Limb (tissue), 2 donors: ENCODE results near the gene CEP41.
A peak's percentile ranks its signal among the peaks of the same experiment; 100 is the strongest.
"Not testable (repeated sequence)": the region's sequence is repeated elsewhere in the genome, so short reads cannot be mapped to it uniquely, and the experiment has no call there.

ENCODE experiments used
- DNase-seq, 2 donors: peaks; one replicate each; pipeline ENCODE4 v3.0.0-alpha.2; 2016; ENCODE audit errors: extremely low spot score in 2 of 2

The CEP41 gene

GRCh38 chr7:130387628-130388403 lies 53.0 kb downstream of the CEP41 start:
- DNase-seq: no peak

GRCh38 chr7:130387306-130387627 lies 53.5 kb downstream of the CEP41 start:
- DNase-seq: no peak

GRCh38 chr7:130386876-130387275 lies 53.9 kb downstream of the CEP41 start:
- DNase-seq: no peak

- peak in 1 of 2 donors; percentile 25 for DNase-seq
Measured at GRCh38 chr7:130385600-130386066, 55.2 kb downstream of the CEP41 start.

- DNase-seq: peak in 1 of 2 donors; percentile 19
Measured at GRCh38 chr7:130384841-130385599, 55.8 kb downstream of the CEP41 start.

GRCh38 chr7:130384371-130384801 lies 56.4 kb downstream of the CEP41 start:
- no peak for DNase-seq

GRCh38 chr7:130383187-130383980 lies 57.4 kb downstream of the CEP41 start:
- DNase-seq: peak in 1 of 2 donors; percentile 18

- peak in 1 of 2 donors; percentile 26 for DNase-seq
Measured at GRCh38 chr7:130381468-130382312, 59.1 kb downstream of the CEP41 start.

GRCh38 chr7:130380861-130381455 lies 59.9 kb downstream of the CEP41 start:
- DNase-seq: peak in 1 of 2 donors; percentile 23

GRCh38 chr7:130379921-130380860 lies 60.6 kb downstream of the CEP41 start, which contains the start of gene CPA1:
TSS of gene CPA1 (plus strand) at chr7:130380494. CDS start at chr7:130380521, 27 bp downstream.
- DNase-seq: peak; percentile 28 to 42

GRCh38 chr7:130379532-130379920 lies 61.3 kb downstream of the CEP41 start:
- peak in 1 of 2 donors; percentile 30 for DNase-seq

GRCh38 chr7:130379019-130379418 lies 61.8 kb downstream of the CEP41 start:
- DNase-seq: no peak

GRCh38 chr7:130377178-130377577 lies 63.6 kb downstream of the CEP41 start:
- no peak for DNase-seq

- DNase-seq: not testable (repeated sequence)
Measured at GRCh38 chr7:130376461-130376860, 64.4 kb downstream of the CEP41 start.

- DNase-seq: no peak
Measured at GRCh38 chr7:130374507-130374906, 66.3 kb downstream of the CEP41 start.

GRCh38 chr7:130372402-130373165 lies 68.2 kb downstream of the CEP41 start:
- DNase-seq: peak; percentile 30 to 50

GRCh38 chr7:130371046-130371445 lies 69.8 kb downstream of the CEP41 start:
- DNase-seq: peak; percentile 18 to 29

- DNase-seq: peak in 1 of 2 donors; percentile 29
Measured at GRCh38 chr7:130369831-130370550, 70.8 kb downstream of the CEP41 start.
